Measurements from ENCODE around the gene TXNIP. TPM values are rescaled to one million over a fixed set of nuclear protein-coding genes. Genes with fewer than 3 reads are reported as not detected.

TXNIP gene
- total RNA-seq, 1 donor from 2014 or later = 9.0 TPM

GRCh38 chr1:145949219-145949618 lies 47.2 kb downstream of the TXNIP start:
- no peak for FAIRE-seq
- TF ChIP-seq CTCF (IDR thresholded peaks at IDR 0.05; ENCODE audit: insufficient read depth, low read length, severe bottlenecking) = no peak
- H3K36me3 ChIP-seq (ENCODE audit: control insufficient read depth, insufficient read depth, low read length) = no peaks in the 10 kb centered on the region

GRCh38 chr1:145947551-145947950 lies 48.8 kb downstream of the TXNIP start:
- Histone ChIP-seq H3K27me3 (ENCODE audit: control insufficient read depth, insufficient read depth, low read length) (no peaks in the 10 kb centered on the region), H3K36me3 (ENCODE audit: control insufficient read depth, insufficient read depth, low read length) (no peaks in the 10 kb centered on the region), H3K4me3 (ENCODE audit: low read depth, low read length) (no peak overlapping the region)
- no peak for TF ChIP-seq CTCF (IDR thresholded peaks at IDR 0.05; ENCODE audit: insufficient read depth, low read length, severe bottlenecking)
- no peak for DNase-seq (ENCODE audit: low read depth)
- no peak for FAIRE-seq

More at GRCh38 chr1:145949219-145949618, 47.2 kb downstream of the TXNIP start:
- Histone ChIP-seq H3K4me3 (ENCODE audit: low read depth, low read length) (no peak overlapping the region), H3K27me3 (ENCODE audit: control insufficient read depth, insufficient read depth, low read length) (no peaks in the 10 kb centered on the region)
- DNase-seq (ENCODE audit: low read depth) = no peak

- FAIRE-seq (no peak), DNase-seq (ENCODE audit: low read depth) (no peak)
- Histone ChIP-seq H3K36me3 (ENCODE audit: control insufficient read depth, insufficient read depth, low read length) (no peaks in the 10 kb centered on the region), H3K4me3 (ENCODE audit: low read depth, low read length) (no peak overlapping the region), H3K27me3 (ENCODE audit: control insufficient read depth, insufficient read depth, low read length) (no peaks in the 10 kb centered on the region)
- TF ChIP-seq CTCF (IDR thresholded peaks at IDR 0.05; ENCODE audit: insufficient read depth, low read length, severe bottlenecking) = no peak
Observed at GRCh38 chr1:145946477-145946986, 49.8 kb downstream of the TXNIP start.

- no peak for TF ChIP-seq CTCF (IDR thresholded peaks at IDR 0.05; ENCODE audit: insufficient read depth, low read length, severe bottlenecking)
- Histone ChIP-seq H3K4me3 (ENCODE audit: low read depth, low read length) (no peak overlapping the region), H3K36me3 (ENCODE audit: control insufficient read depth, insufficient read depth, low read length) (no peaks in the 10 kb centered on the region), H3K27me3 (ENCODE audit: control insufficient read depth, insufficient read depth, low read length) (no peaks in the 10 kb centered on the region)
- no peak for FAIRE-seq
- no peak for DNase-seq (ENCODE audit: low read depth)
Observed at GRCh38 chr1:145944532-145944931, 51.8 kb downstream of the TXNIP start.

- H3K36me3 ChIP-seq (ENCODE audit: control insufficient read depth, insufficient read depth, low read length) = no peaks in the 10 kb centered on the region
- no peak for FAIRE-seq
Observed at GRCh38 chr1:145942871-145943270, 53.5 kb downstream of the TXNIP start.

More at GRCh38 chr1:145942871-145943270, 53.5 kb downstream of the TXNIP start:
- H3K27me3 ChIP-seq (ENCODE audit: control insufficient read depth, insufficient read depth, low read length) = no peaks in the 10 kb centered on the region
- no peak for DNase-seq (ENCODE audit: low read depth)
- TF ChIP-seq CTCF (IDR thresholded peaks at IDR 0.05; ENCODE audit: insufficient read depth, low read length, severe bottlenecking) = no peak
- H3K4me3 ChIP-seq (ENCODE audit: low read depth, low read length) = no peak overlapping the region

Other genes starting within 250 kb of the TXNIP start
- 8.4 and 9.0 TPM in 2 replicates for gene RNF115, start 172.5 kb downstream of the TXNIP start, total RNA-seq
- 22.9 and 28.2 TPM in 2 replicates for gene POLR3C, start 172.4 kb downstream of the TXNIP start, total RNA-seq
- gene NUDT17, start 150.9 kb downstream of the TXNIP start, total RNA-seq = 0.53 and 1.2 TPM in 2 replicates
- 5.0 and 7.8 TPM in 2 replicates for gene PIAS3, start 137.5 kb downstream of the TXNIP start, total RNA-seq
- 1.3 and 3.7 TPM in 2 replicates for gene ANKRD35, start 110.7 kb downstream of the TXNIP start, total RNA-seq
- gene ITGA10, start 86.5 kb downstream of the TXNIP start, total RNA-seq = 0.26 and 0.77 TPM in 2 replicates
- 22.6 and 26.4 TPM in 2 replicates for gene PEX11B, start 77.9 kb downstream of the TXNIP start, total RNA-seq
- gene RBM8A, start 69.1 kb downstream of the TXNIP start, total RNA-seq = 221 and 230 TPM in 2 replicates
- 1.8 and 3.4 TPM in 2 replicates for gene LIX1L, start 38.6 kb downstream of the TXNIP start, total RNA-seq
- gene ANKRD34A, start 32.0 kb downstream of the TXNIP start, total RNA-seq = under 0.01 TPM in 2 replicates
- gene POLR3GL, start 31.9 kb downstream of the TXNIP start, total RNA-seq = 4.7 and 11.0 TPM in 2 replicates
- gene HJV, start 25.2 kb upstream of the TXNIP start, total RNA-seq = not detected in 2 replicates
- gene NBPF10, start 148.2 kb upstream of the TXNIP start, total RNA-seq = 1.3 and 2.4 TPM in 2 replicates
- gene NOTCH2NLA, start 232.4 kb upstream of the TXNIP start, total RNA-seq = 62.7 and 79.0 TPM in 2 replicates

Measured in bronchial epithelial cell (primary cell).